Measurements from ENCODE around the gene UHRF2.

UHRF2 gene

GRCh38 chr9:6424940-6425339, 11.9 kb downstream of the UHRF2 start:
- H3K27me3 ChIP-seq (replicated peaks; ENCODE audit: insufficient read depth, low read length): no peaks in the 10 kb centered on the region
- H3K36me3 ChIP-seq (replicated peaks; ENCODE audit: insufficient read depth, low read length): peaks cover 15% of the 10 kb centered on the region; the same call in 1 of the 2 replicates

GRCh38 chr9:6426117-6426516, 13.1 kb downstream of the UHRF2 start:
- peaks cover 100% of the 10 kb centered on the region for H3K79me2 ChIP-seq (ENCODE audit: low read length)
- H3K27me3 ChIP-seq (replicated peaks; ENCODE audit: insufficient read depth, low read length): no peaks in the 10 kb centered on the region
- H3K4me2 ChIP-seq (ENCODE audit: low read depth, low read length): no peak overlapping the region
- no peak for TF ChIP-seq EZH2 (optimal IDR thresholded peaks at IDR 0.05; ENCODE audit: low read depth, low read length)
- no peak for TF ChIP-seq EZH2phosphoT487 (IDR thresholded peaks at IDR 0.05; ENCODE audit: low read length)
- TF ChIP-seq CTCF (IDR thresholded peaks at IDR 0.05; ENCODE audit: low read length): no peak
- no peak overlapping the region for H3K27ac ChIP-seq (ENCODE audit: low read length)
- peaks cover 15% of the 10 kb centered on the region; the same call in 1 of the 2 replicates for H3K36me3 ChIP-seq (replicated peaks; ENCODE audit: insufficient read depth, low read length)
- no peaks in the 10 kb centered on the region for H3K9me2 ChIP-seq (replicated peaks; ENCODE audit: insufficient read depth, low read length)
- no peak overlapping the region for H3K9ac ChIP-seq (ENCODE audit: low read length)
- H2AFZ ChIP-seq (ENCODE audit: low read length): no peak overlapping the region
- H4K20me1 ChIP-seq (ENCODE audit: insufficient read depth, low read length): peaks cover 22% of the 10 kb centered on the region
- no peaks in the 10 kb centered on the region for H3K9me3 ChIP-seq (replicated peaks; ENCODE audit: insufficient read depth, low read length)
- peaks cover 42% of the 10 kb centered on the region for H3K4me1 ChIP-seq (ENCODE audit: low read length)
- no peak for DNase-seq
- H3K4me3 ChIP-seq (ENCODE audit: low read length): no peak overlapping the region
- peaks cover 22% of the 10 kb centered on the region; the same call in 1 of the 2 replicates for H3F3A ChIP-seq (ENCODE audit: insufficient read depth, low read length)

More at GRCh38 chr9:6424940-6425339, 11.9 kb downstream of the UHRF2 start:
- no peak overlapping the region for H3K4me3 ChIP-seq (ENCODE audit: low read length)
- H3K9me2 ChIP-seq (replicated peaks; ENCODE audit: insufficient read depth, low read length): no peaks in the 10 kb centered on the region
- H4K20me1 ChIP-seq (ENCODE audit: insufficient read depth, low read length): peaks cover 28% of the 10 kb centered on the region
- no peak overlapping the region for H3K9ac ChIP-seq (ENCODE audit: low read length)
- H2AFZ ChIP-seq (ENCODE audit: low read length): no peak overlapping the region
- no peak overlapping the region for H3K27ac ChIP-seq (ENCODE audit: low read length)
- peaks cover 22% of the 10 kb centered on the region; the same call in 1 of the 2 replicates for H3F3A ChIP-seq (ENCODE audit: insufficient read depth, low read length)
- TF ChIP-seq EZH2 (optimal IDR thresholded peaks at IDR 0.05; ENCODE audit: low read depth, low read length) (no peak), CTCF (IDR thresholded peaks at IDR 0.05; ENCODE audit: low read length) (no peak), EZH2phosphoT487 (IDR thresholded peaks at IDR 0.05; ENCODE audit: low read length) (no peak)
- H3K4me2 ChIP-seq (ENCODE audit: low read depth, low read length): no peak overlapping the region
- H3K9me3 ChIP-seq (replicated peaks; ENCODE audit: insufficient read depth, low read length): no peaks in the 10 kb centered on the region
- DNase-seq: no peak
- H3K79me2 ChIP-seq (ENCODE audit: low read length): peaks cover 100% of the 10 kb centered on the region
- H3K4me1 ChIP-seq (ENCODE audit: low read length): peaks cover 31% of the 10 kb centered on the region

GRCh38 chr9:6428940-6429889, 16.2 kb downstream of the UHRF2 start:
- Histone ChIP-seq H3K27ac (ENCODE audit: low read length) (peak overlapping the region; percentile 78; the same call in 1 of the 2 replicates), H3K79me2 (ENCODE audit: low read length) (peaks cover 100% of the 10 kb centered on the region), H3K4me1 (ENCODE audit: low read length) (peaks cover 56% of the 10 kb centered on the region), H3K27me3 (replicated peaks; ENCODE audit: insufficient read depth, low read length) (no peaks in the 10 kb centered on the region), H2AFZ (ENCODE audit: low read length) (no peak overlapping the region), H3K36me3 (replicated peaks; ENCODE audit: insufficient read depth, low read length) (peaks cover 7% of the 10 kb centered on the region; the same call in 1 of the 2 replicates), H3K9me2 (replicated peaks; ENCODE audit: insufficient read depth, low read length) (no peaks in the 10 kb centered on the region), H4K20me1 (ENCODE audit: insufficient read depth, low read length) (peaks cover 6% of the 10 kb centered on the region; the same call in 1 of the 2 replicates), H3K9me3 (replicated peaks; ENCODE audit: insufficient read depth, low read length) (no peaks in the 10 kb centered on the region), H3K4me3 (ENCODE audit: low read length) (no peak overlapping the region), H3K9ac (ENCODE audit: low read length) (peak overlapping the region; percentile 5; the same call in 1 of the 2 replicates), H3F3A (ENCODE audit: insufficient read depth, low read length) (peaks cover 22% of the 10 kb centered on the region; the same call in 1 of the 2 replicates), H3K4me2 (ENCODE audit: low read depth, low read length) (peak overlapping the region; percentile 54)
- DNase-seq: peak; percentile 84
- TF ChIP-seq EZH2 (optimal IDR thresholded peaks at IDR 0.05; ENCODE audit: low read depth, low read length) (no peak), CTCF (IDR thresholded peaks at IDR 0.05; ENCODE audit: low read length) (no peak), EZH2phosphoT487 (IDR thresholded peaks at IDR 0.05; ENCODE audit: low read length) (no peak)

All from MM.1S (cell line).